Uterus (tissue), 2 donors: ENCODE measurements around the gene CCM2L.

Experiments
- POLR2A ChIP-seq, 2 donors: fragments of 450-650 bp; IDR thresholded peaks; one replicate each; pipeline ENCODE4 v1.6.1; 2016; ENCODE audit warnings: antibody characterized with exemption in 2 of 2, mild to moderate bottlenecking in 1 of 2, moderate library complexity in 1 of 2
- TF ChIP-seq, protein P1 (sequence below), 4 experiments: fragments of 200-600 bp in 2 of 4; fragments of 450-650 bp in 2 of 4; sonication (generic) in 2 of 4; IDR thresholded peaks; one replicate each; pipeline ENCODE4 v1.5.1; 2016 to 2019; ENCODE audit warnings: antibody characterized with exemption in 4 of 4, mild to moderate bottlenecking in 2 of 4, moderate library complexity in 1 of 4

DNA sequence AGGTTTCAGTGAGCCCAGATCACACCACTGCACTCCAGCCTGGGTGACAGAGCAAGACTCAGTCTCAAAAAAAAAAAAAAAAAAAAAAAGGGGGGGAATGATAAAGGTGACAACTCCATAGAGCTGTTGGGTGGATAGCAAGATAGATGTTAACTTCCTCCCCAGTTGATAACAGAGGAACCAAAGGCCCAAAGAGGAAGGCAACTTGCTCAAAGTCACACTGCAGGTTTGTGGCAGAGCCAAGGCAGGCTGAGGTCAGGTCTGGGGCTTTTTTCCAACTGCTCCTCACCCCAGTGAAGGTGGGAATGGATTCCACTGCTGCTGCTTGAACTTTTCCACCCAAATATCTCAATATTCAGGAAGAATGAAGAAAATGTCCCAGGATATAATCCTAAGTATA is 68.6 kb downstream of the CCM2L start:
- TF ChIP-seq POLR2A (IDR thresholded peaks at IDR 0.05): no peak
- TF ChIP-seq, protein P1, sequence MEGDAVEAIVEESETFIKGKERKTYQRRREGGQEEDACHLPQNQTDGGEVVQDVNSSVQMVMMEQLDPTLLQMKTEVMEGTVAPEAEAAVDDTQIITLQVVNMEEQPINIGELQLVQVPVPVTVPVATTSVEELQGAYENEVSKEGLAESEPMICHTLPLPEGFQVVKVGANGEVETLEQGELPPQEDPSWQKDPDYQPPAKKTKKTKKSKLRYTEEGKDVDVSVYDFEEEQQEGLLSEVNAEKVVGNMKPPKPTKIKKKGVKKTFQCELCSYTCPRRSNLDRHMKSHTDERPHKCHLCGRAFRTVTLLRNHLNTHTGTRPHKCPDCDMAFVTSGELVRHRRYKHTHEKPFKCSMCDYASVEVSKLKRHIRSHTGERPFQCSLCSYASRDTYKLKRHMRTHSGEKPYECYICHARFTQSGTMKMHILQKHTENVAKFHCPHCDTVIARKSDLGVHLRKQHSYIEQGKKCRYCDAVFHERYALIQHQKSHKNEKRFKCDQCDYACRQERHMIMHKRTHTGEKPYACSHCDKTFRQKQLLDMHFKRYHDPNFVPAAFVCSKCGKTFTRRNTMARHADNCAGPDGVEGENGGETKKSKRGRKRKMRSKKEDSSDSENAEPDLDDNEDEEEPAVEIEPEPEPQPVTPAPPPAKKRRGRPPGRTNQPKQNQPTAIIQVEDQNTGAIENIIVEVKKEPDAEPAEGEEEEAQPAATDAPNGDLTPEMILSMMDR (IDR thresholded peaks at IDR 0.05): no peak
